K562 (cell line): ENCODE measurements around the gene OR56A4. TPM values are rescaled to one million over a fixed set of nuclear protein-coding genes. Genes with fewer than 3 reads are reported as not detected.

Experiments
- ATAC-seq: fragments of 200-7000 bp; cut with Tn5 transposase; 3 replicates; pipeline ENCODE4 v1.9.1; 2020; ENCODE audit warnings: moderate library complexity
- BruUV-seq: library from RNA; stranded (reverse); fragments of 400-500 nt; replicated peaks from 2 replicates; lab custom pipeline; 2021; lab: Mats Ljungman, UMichigan
- CTCF ChIA-PET: fragments of 300-600 bp; formaldehyde crosslinking; extraction: SDS; loops from one replicate; lab custom pipeline; 2021; ENCODE audit warnings: low intra/inter-chr PET ratio; lab: Yijun Ruan, JAX
- POLR2A ChIA-PET: fragments of 300-600, 350-650 bp; sonication (Branson Sonifier 250); formaldehyde crosslinking; extraction: SDS; loops from one replicate; lab custom pipeline; 2021; ENCODE audit warnings: antibody characterized with exemption, inconsistent platforms; lab: Yijun Ruan, JAX
- DNase-seq, 4 experiments: peaks; one replicate each; pipeline versions ENCODE4 v3.0.0 to v3.0.0-alpha.2; 2011 to 2018; ENCODE audit warnings: low spot score in 3 of 4, mixed read lengths in 3 of 4; ENCODE audit errors: extremely low read depth in 1 of 4
- FAIRE-seq: peaks from 2 replicates; lab custom pipeline; 2011; peaks lifted over from hg19 to GRCh38; lab: Jason Lieb, UNC
- H2AFZ ChIP-seq: 2 replicates; pipeline ENCODE4 v1.6.0; 2011; ENCODE audit warnings: low read depth, low read length, control low read depth, inconsistent platforms
- H3K27ac ChIP-seq: fragments of 200-600 bp; 3 replicates; pipeline ENCODE4 v1.8.0; 2011; ENCODE audit warnings: low read depth, mild to moderate bottlenecking, control low read depth, inconsistent platforms, low read length, moderate library complexity, mixed read lengths; ENCODE audit errors: extremely low read depth
- H3K27me3 ChIP-seq, 2 experiments: fragments of 300-600 bp in 1 of 2; 2 replicates in 1 of 2; 3 replicates in 1 of 2; pipeline versions ENCODE4 v1.6.0 to v1.8.0; 2011; ENCODE audit warnings: inconsistent platforms in 2 of 2, low read length in 2 of 2, mild to moderate bottlenecking in 1 of 2, mixed read lengths in 1 of 2, moderate library complexity in 1 of 2; ENCODE audit not compliant: control insufficient read depth in 2 of 2, insufficient read depth in 2 of 2
- H3K36me3 ChIP-seq: fragments of 300-600 bp; 3 replicates; pipeline ENCODE4 v1.8.0; 2011; ENCODE audit warnings: mild to moderate bottlenecking, low read length, inconsistent platforms; ENCODE audit not compliant: control insufficient read depth, insufficient read depth
- H3K4me1 ChIP-seq, 2 experiments: fragments of 200-600 bp in 1 of 2; replicated peaks in 1 of 2; 2 replicates in 1 of 2; 3 replicates in 1 of 2; pipeline versions ENCODE4 v1.5.1 to v1.8.0; 2011; ENCODE audit warnings: inconsistent platforms in 2 of 2, low read length in 2 of 2, mild to moderate bottlenecking in 1 of 2, mixed read lengths in 1 of 2, moderate library complexity in 1 of 2; ENCODE audit not compliant: control insufficient read depth in 2 of 2, insufficient read depth in 2 of 2
- H3K4me2 ChIP-seq: 2 replicates; pipeline ENCODE4 v1.6.1; 2011; ENCODE audit warnings: low read length, control low read depth, inconsistent platforms, mixed read lengths; ENCODE audit not compliant: insufficient read depth
- H3K4me3 ChIP-seq: fragments of 200-600 bp; sonication (generic), shearing (Covaris generic); 2 replicates; pipeline ENCODE4 v1.5.1; 2016; ENCODE audit warnings: control low read depth, inconsistent platforms
- H3K79me2 ChIP-seq: fragments of 200-600 bp; 3 replicates; pipeline ENCODE4 v1.8.0; 2011; ENCODE audit warnings: low read length, inconsistent platforms; ENCODE audit not compliant: control insufficient read depth, insufficient read depth
- H3K9ac ChIP-seq, 2 experiments: 2 replicates each; pipeline versions ENCODE4 v1.6.0 to v1.6.1; 2011; ENCODE audit warnings: low read depth in 2 of 2, low read length in 2 of 2, control low read depth in 1 of 2, inconsistent platforms in 1 of 2, mild to moderate bottlenecking in 1 of 2, mixed read lengths in 1 of 2; ENCODE audit not compliant: insufficient read depth in 1 of 2
- H3K9me1 ChIP-seq: one replicate; pipeline ENCODE4 v1.6.0; 2011; ENCODE audit warnings: inconsistent platforms, mild to moderate bottlenecking, low read length, moderate library complexity; ENCODE audit not compliant: control insufficient read depth, insufficient read depth
- H3K9me3 ChIP-seq: replicated peaks from 2 replicates; pipeline ENCODE4 v1.5.1; 2011; ENCODE audit warnings: low read depth, low read length, inconsistent platforms; ENCODE audit not compliant: control insufficient read depth, insufficient read depth
- H4K20me1 ChIP-seq: replicated peaks from 2 replicates; pipeline ENCODE4 v1.6.1; 2011; ENCODE audit warnings: low read length, inconsistent platforms, mixed read lengths; ENCODE audit not compliant: control insufficient read depth, insufficient read depth
- ETS2 ChIP-seq: IDR thresholded peaks from 2 replicates; pipeline ENCODE4 v1.6.1; 2016; ENCODE audit warnings: borderline replicate concordance, missing genetic modification characterization, mild to moderate bottlenecking, moderate library complexity, missing compliant biosample characterization; ENCODE audit not compliant: poor library complexity, severe bottlenecking
- NCOA1 ChIP-seq: fragments of 450-650 bp; IDR thresholded peaks from 2 replicates; pipeline ENCODE4 v1.6.1; 2016; ENCODE audit warnings: low read depth
- NCOA6 ChIP-seq: fragments of 450-650 bp; IDR thresholded peaks from 2 replicates; pipeline ENCODE4 v1.6.1; 2017; ENCODE audit warnings: mild to moderate bottlenecking
- NR4A1 ChIP-seq, 2 experiments: fragments of 250-450 bp in 1 of 2; fragments of 450-650 bp in 1 of 2; sonication (Bioruptor Pico) in 1 of 2; IDR thresholded peaks; 2 replicates each; pipeline versions ENCODE4 v1.4.0 to v1.6.1; 2016 to 2020; ENCODE audit warnings: mild to moderate bottlenecking in 2 of 2, missing compliant biosample characterization in 1 of 2, missing genetic modification characterization in 1 of 2, moderate library complexity in 1 of 2
- POLR2A ChIP-seq: fragments of 450-650 bp; conservative IDR thresholded peaks from 2 replicates; pipeline ENCODE4 v1.6.1; 2016
- POLR2H ChIP-seq: IDR thresholded peaks from 2 replicates; pipeline ENCODE4 v1.6.1; 2016; ENCODE audit warnings: missing genetic modification characterization, low read depth, mild to moderate bottlenecking, control low read depth, missing compliant biosample characterization, moderate library complexity
- RAD51 ChIP-seq: fragments of 450-650 bp; IDR thresholded peaks from 2 replicates; pipeline ENCODE4 v1.7.1; 2016; ENCODE audit warnings: low read depth, mild to moderate bottlenecking, borderline replicate concordance
- ZBTB8A ChIP-seq: fragments of 450-650 bp; IDR thresholded peaks from 2 replicates; pipeline ENCODE4 v1.6.1; 2018; ENCODE audit warnings: mild to moderate bottlenecking, moderate library complexity; ENCODE audit not compliant: partially characterized antibody
- ZNF644 ChIP-seq: fragments of 200-800 bp; sonication (Bioruptor generic); IDR thresholded peaks from 2 replicates; pipeline ENCODE4 v1.6.1; 2016; ENCODE audit warnings: low read depth, missing genetic modification characterization, missing compliant biosample characterization
- ZNF77 ChIP-seq: fragments of 250-450 bp; sonication (Bioruptor Pico); IDR thresholded peaks from 2 replicates; pipeline ENCODE4 v1.5.0; 2020
- in situ Hi-C: fragments of 300-500 bp; cut with MboI; formaldehyde crosslinking; loops from 4 replicates; pipeline ENCODE4 v1.15.0; 2018; ENCODE audit warnings: inconsistent platforms, mixed read lengths
- intact Hi-C: fragments of 100-400 bp; cut with micrococcal nuclease; formaldehyde crosslinking; loops from 2 replicates; pipeline ENCODE4 v1.14.2; 2022
- polyA plus RNA-seq, 8 experiments: library from polyadenylated mRNA; depleted of rRNA in 4 of 8; stranded (reverse) in 5 of 8; unstranded in 3 of 8; fragments of >200 nt; fragmentation: Nextera tagmentation in 2 of 8; fragmentation: Illumina TruSeq in 1 of 8; extraction: Ambion mirVana in 2 of 8; extraction: Trizol in 1 of 8; gene quantifications; 2 replicates each; pipeline versions ENCODE4 v1.2.1 to v1.2.3, GENCODE V29; 2011 to 2014; ENCODE audit warnings: inconsistent platforms in 1 of 8, missing spikeins in 1 of 8
- total RNA-seq, 7 experiments: library from RNA; depleted of rRNA in 6 of 7; stranded (reverse); fragments of >200 nt in 6 of 7; fragmentation: Illumina TruSeq in 2 of 7; extraction: Trizol in 2 of 7; gene quantifications; 2 replicates each; pipeline versions ENCODE4 v1.2.1 to v1.2.3, GENCODE V29; 2011 to 2021; ENCODE audit warnings: low replicate concordance in 1 of 7
- TF ChIP-seq, protein P1 (sequence below): sonication (generic); formaldehyde crosslinking; IDR thresholded peaks from 2 replicates; pipeline ENCODE4 v1.8.1; 2023; ENCODE audit warnings: mild to moderate bottlenecking, missing genetic modification reagents
- TF ChIP-seq, protein P2 (sequence below): fragments of 250-450 bp; sonication (Bioruptor Pico); IDR thresholded peaks from 2 replicates; pipeline ENCODE4 v1.8.0; 2022; ENCODE audit warnings: inconsistent platforms
- TF ChIP-seq, protein P3 (sequence below): conservative IDR thresholded peaks from 2 replicates; pipeline ENCODE4 v1.6.1; 2011; ENCODE audit warnings: low read depth, mild to moderate bottlenecking, low read length; ENCODE audit not compliant: control insufficient read depth
- TF ChIP-seq, protein P4 (sequence below), 2 experiments: fragments of 450-650 bp in 1 of 2; sonication (generic) in 1 of 2; formaldehyde crosslinking in 1 of 2; IDR thresholded peaks in 1 of 2; conservative IDR thresholded peaks in 1 of 2; 2 replicates each; pipeline versions ENCODE4 v1.6.1 to v1.8.1; 2016 to 2023; ENCODE audit warnings: mild to moderate bottlenecking in 2 of 2, moderate library complexity in 2 of 2, inconsistent platforms in 1 of 2, missing genetic modification reagents in 1 of 2

Gene OR56A4
- total and polyA plus RNA-seq, 9 of the 15 experiments (the other 6 are each of a cell fraction or from before 2014, with no cell fraction given) = not detected

DNA sequence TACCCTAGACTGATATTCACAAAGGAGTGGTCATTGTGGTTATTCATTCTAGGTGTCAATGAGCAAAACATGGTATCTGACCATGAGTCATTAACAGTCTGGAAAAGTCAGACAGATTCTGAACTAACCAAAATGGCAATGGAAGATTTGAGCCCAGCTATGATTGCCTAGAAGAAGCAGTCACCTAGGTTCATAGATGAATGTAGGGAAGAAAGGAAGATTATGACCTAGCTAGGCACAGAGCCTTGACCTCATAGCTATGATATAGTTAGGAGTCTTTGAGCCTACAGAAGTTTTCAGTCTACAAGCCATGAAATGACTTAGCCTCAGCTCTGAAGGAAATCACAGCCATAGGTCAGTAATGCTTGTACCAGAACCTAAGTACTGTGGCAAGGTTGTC lies 351 bp downstream of the OR56A4 start:
- TF ChIP-seq NCOA6 (no peak), ZNF644 (tag) (no peak), POLR2A (no peak), ZBTB8A (no peak), ETS2 (tag) (no peak), POLR2H (tag) (no peak), NR4A1 (CRISPR knock-in tag; IDR thresholded peaks at IDR 0.05) (no peak), NR4A1 (tag; IDR thresholded peaks at IDR 0.05) (no peak), NCOA1 (no peak), RAD51 (no peak), ZNF77 (CRISPR knock-in tag) (no peak)
- TF ChIP-seq, protein P1, sequence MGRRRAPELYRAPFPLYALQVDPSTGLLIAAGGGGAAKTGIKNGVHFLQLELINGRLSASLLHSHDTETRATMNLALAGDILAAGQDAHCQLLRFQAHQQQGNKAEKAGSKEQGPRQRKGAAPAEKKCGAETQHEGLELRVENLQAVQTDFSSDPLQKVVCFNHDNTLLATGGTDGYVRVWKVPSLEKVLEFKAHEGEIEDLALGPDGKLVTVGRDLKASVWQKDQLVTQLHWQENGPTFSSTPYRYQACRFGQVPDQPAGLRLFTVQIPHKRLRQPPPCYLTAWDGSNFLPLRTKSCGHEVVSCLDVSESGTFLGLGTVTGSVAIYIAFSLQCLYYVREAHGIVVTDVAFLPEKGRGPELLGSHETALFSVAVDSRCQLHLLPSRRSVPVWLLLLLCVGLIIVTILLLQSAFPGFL (CRISPR knock-in tag) = no peak
- TF ChIP-seq, protein P2, sequence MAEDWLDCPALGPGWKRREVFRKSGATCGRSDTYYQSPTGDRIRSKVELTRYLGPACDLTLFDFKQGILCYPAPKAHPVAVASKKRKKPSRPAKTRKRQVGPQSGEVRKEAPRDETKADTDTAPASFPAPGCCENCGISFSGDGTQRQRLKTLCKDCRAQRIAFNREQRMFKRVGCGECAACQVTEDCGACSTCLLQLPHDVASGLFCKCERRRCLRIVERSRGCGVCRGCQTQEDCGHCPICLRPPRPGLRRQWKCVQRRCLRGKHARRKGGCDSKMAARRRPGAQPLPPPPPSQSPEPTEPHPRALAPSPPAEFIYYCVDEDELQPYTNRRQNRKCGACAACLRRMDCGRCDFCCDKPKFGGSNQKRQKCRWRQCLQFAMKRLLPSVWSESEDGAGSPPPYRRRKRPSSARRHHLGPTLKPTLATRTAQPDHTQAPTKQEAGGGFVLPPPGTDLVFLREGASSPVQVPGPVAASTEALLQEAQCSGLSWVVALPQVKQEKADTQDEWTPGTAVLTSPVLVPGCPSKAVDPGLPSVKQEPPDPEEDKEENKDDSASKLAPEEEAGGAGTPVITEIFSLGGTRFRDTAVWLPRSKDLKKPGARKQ (CRISPR knock-in tag) = no peak
- TF ChIP-seq, protein P3, sequence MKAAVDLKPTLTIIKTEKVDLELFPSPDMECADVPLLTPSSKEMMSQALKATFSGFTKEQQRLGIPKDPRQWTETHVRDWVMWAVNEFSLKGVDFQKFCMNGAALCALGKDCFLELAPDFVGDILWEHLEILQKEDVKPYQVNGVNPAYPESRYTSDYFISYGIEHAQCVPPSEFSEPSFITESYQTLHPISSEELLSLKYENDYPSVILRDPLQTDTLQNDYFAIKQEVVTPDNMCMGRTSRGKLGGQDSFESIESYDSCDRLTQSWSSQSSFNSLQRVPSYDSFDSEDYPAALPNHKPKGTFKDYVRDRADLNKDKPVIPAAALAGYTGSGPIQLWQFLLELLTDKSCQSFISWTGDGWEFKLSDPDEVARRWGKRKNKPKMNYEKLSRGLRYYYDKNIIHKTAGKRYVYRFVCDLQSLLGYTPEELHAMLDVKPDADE = no peak
- TF ChIP-seq, protein P4, sequence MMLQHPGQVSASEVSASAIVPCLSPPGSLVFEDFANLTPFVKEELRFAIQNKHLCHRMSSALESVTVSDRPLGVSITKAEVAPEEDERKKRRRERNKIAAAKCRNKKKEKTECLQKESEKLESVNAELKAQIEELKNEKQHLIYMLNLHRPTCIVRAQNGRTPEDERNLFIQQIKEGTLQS (IDR thresholded peaks at IDR 0.05) = no peak
- TF ChIP-seq, protein P4 (CRISPR knock-in tag; conservative IDR thresholded peaks at IDR 0.05) = no peak
- H3K4me3 ChIP-seq = no peak overlapping the region
- no peaks in the 10 kb centered on the region; a peak in 1 of 5 replicates for H3K27me3 ChIP-seq
- no peak for ATAC-seq
- no peaks in the 10 kb centered on the region for H3K79me2 ChIP-seq
- no peaks in the 10 kb centered on the region for H3K9me1 ChIP-seq
- no peak for FAIRE-seq
- no peaks in the 10 kb centered on the region for H3K36me3 ChIP-seq
- no peak overlapping the region for H3K9ac ChIP-seq
- no peaks in the 10 kb centered on the region for H3K4me1 ChIP-seq
- no peak overlapping the region for H3K27ac ChIP-seq
- BruUV-seq = no TSS peak
- in situ Hi-C loops (no loop called here), intact Hi-C loops (no loop called here)
- ChIA-PET POLR2A (no interaction called here), CTCF (no interaction called here)
- H4K20me1 ChIP-seq = no peaks in the 10 kb centered on the region
- H3K4me2 ChIP-seq = no peak overlapping the region
- no peak overlapping the region for H2AFZ ChIP-seq
- no peak for DNase-seq
- no peaks in the 10 kb centered on the region for H3K9me3 ChIP-seq
